Suprapubic skin (tissue), 4 donors: Measurements from ENCODE around the gene CTAG1B. TPM values are rescaled to one million over a fixed set of nuclear protein-coding genes. Genes with fewer than 3 reads are reported as not detected.
A peak's percentile ranks its signal among the peaks of the same experiment; 100 is the strongest.

Source experiments
- DNase-seq, 2 donors: peaks; one replicate each; pipeline ENCODE4 v3.0.0-alpha.2; 2019; ENCODE audit warnings: low spot score in 2 of 2
- H3K27ac ChIP-seq: fragments of 200-600 bp; sonication (generic); one replicate; pipeline ENCODE4 v1.5.1; 2019
- H3K27me3 ChIP-seq: fragments of 200-600 bp; sonication (generic); one replicate; pipeline ENCODE4 v1.5.1; 2019
- H3K36me3 ChIP-seq: fragments of 200-600 bp; sonication (generic); one replicate; pipeline ENCODE4 v1.5.1; 2019
- H3K4me1 ChIP-seq: fragments of 200-600 bp; sonication (generic); one replicate; pipeline ENCODE4 v1.5.1; 2019
- H3K4me3 ChIP-seq: fragments of 200-600 bp; sonication (generic); one replicate; pipeline ENCODE4 v1.5.1; 2019; ENCODE audit warnings: mild to moderate bottlenecking
- H3K9me3 ChIP-seq: fragments of 200-600 bp; sonication (generic); one replicate; pipeline ENCODE4 v1.5.1; 2019
- CTCF ChIP-seq, 2 donors: fragments of 200-600 bp in 1 of 2; fragments of 450-650 bp in 1 of 2; sonication (generic) in 1 of 2; IDR thresholded peaks; one replicate each; pipeline ENCODE4 v1.5.1; 2016 to 2019; ENCODE audit warnings: antibody characterized with exemption in 2 of 2, mild to moderate bottlenecking in 1 of 2, moderate library complexity in 1 of 2
- EP300 ChIP-seq: sonication (generic); formaldehyde crosslinking; IDR thresholded peaks from one replicate; pipeline ENCODE4 v1.6.1; 2017; ENCODE audit warnings: antibody characterized with exemption
- POLR2A ChIP-seq, 2 donors: fragments of 450-650 bp; IDR thresholded peaks; one replicate each; pipeline ENCODE4 v1.6.1; 2017; ENCODE audit warnings: antibody characterized with exemption in 2 of 2, mild to moderate bottlenecking in 2 of 2, moderate library complexity in 2 of 2
- POLR2AphosphoS5 ChIP-seq, 3 donors: sonication (generic); formaldehyde crosslinking; IDR thresholded peaks; one replicate each; pipeline ENCODE4 v1.6.1; 2017; ENCODE audit warnings: antibody characterized with exemption in 3 of 3
- WGBS: methylation state at CpG from one replicate; pipeline ENCODE4 v1.1.5; 2018; 5-methylcytosine and 5-hydroxymethylcytosine counted together
- total RNA-seq, 4 donors: library from RNA; depleted of rRNA; stranded (reverse); fragments of >200 nt; gene quantifications; one replicate each; pipeline ENCODE4 v1.1.0, GENCODE V29; 2016

CTAG1B gene
- total RNA-seq, 4 donors from 2014 or later: not detected

DNA sequence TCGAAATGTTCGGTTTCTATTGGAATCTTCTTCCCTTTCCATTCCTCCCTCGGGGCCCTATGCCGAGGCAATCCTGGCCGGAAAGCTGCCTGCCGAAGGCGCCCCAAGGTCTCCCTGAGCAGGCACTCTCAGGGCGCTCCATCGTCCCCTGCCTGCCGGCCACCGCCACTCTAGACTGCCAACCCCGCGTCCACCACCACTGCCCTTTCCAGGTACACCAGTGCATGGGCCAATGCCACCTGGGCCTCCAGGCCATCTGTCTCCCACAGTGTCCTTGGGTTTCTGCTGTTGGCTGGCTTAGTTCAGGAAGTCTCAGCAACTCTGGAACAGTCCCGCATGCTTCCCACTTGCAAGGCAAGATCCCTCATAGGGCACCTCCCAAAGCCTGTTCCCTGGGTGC, 19.6 kb downstream of the CTAG1B start:
- DNase-seq: peak in 1 of 2 donors; percentile 31
- H3K36me3 ChIP-seq: no peaks in the 10 kb centered on the region
- no peaks in the 10 kb centered on the region for H3K9me3 ChIP-seq
- H3K4me1 ChIP-seq: peaks cover 13% of the 10 kb centered on the region
- WGBS: 94% methylated on average over 14 of the region's 14 CpGs
- H3K27ac ChIP-seq: no peak overlapping the region
- no peaks in the 10 kb centered on the region for H3K27me3 ChIP-seq
- TF ChIP-seq POLR2AphosphoS5 (IDR thresholded peaks at IDR 0.05): no peak
- no peak for TF ChIP-seq CTCF (IDR thresholded peaks at IDR 0.05)
- no peak for TF ChIP-seq EP300
- TF ChIP-seq POLR2A (IDR thresholded peaks at IDR 0.05): no peak
- no peak overlapping the region for H3K4me3 ChIP-seq

DNA sequence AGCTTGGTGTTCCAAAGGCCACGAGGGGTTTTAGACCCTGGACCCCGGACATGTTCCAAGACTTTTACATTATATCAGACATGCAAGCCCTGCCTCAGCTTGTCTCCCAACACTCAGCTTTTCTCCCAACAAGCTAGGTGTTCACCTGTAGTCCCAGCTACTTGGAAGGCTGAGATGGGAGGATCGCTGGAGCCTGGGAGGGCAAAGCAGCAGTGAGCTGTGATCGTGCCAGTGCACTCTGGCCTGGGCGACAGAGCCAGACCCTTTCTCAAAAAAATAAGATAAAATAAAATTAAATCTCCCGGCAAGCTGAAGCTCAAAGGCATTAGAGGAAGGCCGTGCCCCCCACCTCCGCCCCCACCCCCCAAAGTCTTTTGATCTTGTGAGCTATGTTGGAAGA, 20.4 kb downstream of the CTAG1B start:
- H3K36me3 ChIP-seq: no peaks in the 10 kb centered on the region
- TF ChIP-seq CTCF (IDR thresholded peaks at IDR 0.05) (no peak), EP300 (no peak), POLR2A (IDR thresholded peaks at IDR 0.05) (no peak)
- DNase-seq: peak in 1 of 2 donors; percentile 20
- peaks cover 5% of the 10 kb centered on the region for H3K4me1 ChIP-seq
- no peak overlapping the region for H3K4me3 ChIP-seq
- H3K9me3 ChIP-seq: no peaks in the 10 kb centered on the region
- no peaks in the 10 kb centered on the region for H3K27me3 ChIP-seq
- WGBS: 85% methylated on average over 8 of the region's 8 CpGs
- no peak overlapping the region for H3K27ac ChIP-seq

DNA sequence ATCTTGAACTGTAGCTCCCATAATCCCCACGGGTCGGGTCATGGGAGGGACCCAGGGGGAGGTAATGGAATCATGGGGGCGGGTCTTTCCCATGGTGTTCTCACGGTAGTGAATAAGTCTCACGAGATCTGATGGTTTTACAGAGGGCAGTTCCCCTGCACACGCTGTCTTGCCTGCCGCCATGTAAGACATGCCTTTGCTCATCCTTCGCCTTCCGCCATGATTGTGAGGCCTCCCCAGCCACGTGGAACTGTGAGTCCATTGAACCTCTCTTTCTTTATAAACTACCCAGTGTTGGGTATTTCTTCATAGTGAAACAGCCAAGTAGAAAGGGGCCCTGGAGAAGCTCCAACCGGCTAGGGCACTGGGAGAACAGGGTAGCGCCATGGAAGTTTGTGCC, 21.9 kb downstream of the CTAG1B start:
- Histone ChIP-seq H3K4me3 (no peak overlapping the region), H3K36me3 (no peaks in the 10 kb centered on the region), H3K4me1 (no peaks in the 10 kb centered on the region), H3K9me3 (no peaks in the 10 kb centered on the region), H3K27ac (no peak overlapping the region), H3K27me3 (no peaks in the 10 kb centered on the region)
- TF ChIP-seq POLR2A (IDR thresholded peaks at IDR 0.05): no peak
- TF ChIP-seq EP300: no peak
- no peak for TF ChIP-seq CTCF (IDR thresholded peaks at IDR 0.05)
- TF ChIP-seq POLR2AphosphoS5 (IDR thresholded peaks at IDR 0.05): no peak
- 77% methylated on average over 12 of the region's 12 CpGs for WGBS
- peak in 1 of 2 donors; percentile 22 for DNase-seq

GRCh38 chrX:154596290-154596929, 22.7 kb downstream of the CTAG1B start:
- Histone ChIP-seq H3K9me3 (no peaks in the 10 kb centered on the region), H3K4me1 (no peaks in the 10 kb centered on the region), H3K4me3 (no peak overlapping the region), H3K27me3 (no peaks in the 10 kb centered on the region), H3K27ac (no peak overlapping the region), H3K36me3 (no peaks in the 10 kb centered on the region)
- 17% methylated on average over 3 of the region's 3 CpGs for WGBS
- DNase-seq: peak in 1 of 2 donors; percentile 54
- TF ChIP-seq EP300 (no peak), POLR2A (IDR thresholded peaks at IDR 0.05) (no peak), POLR2AphosphoS5 (IDR thresholded peaks at IDR 0.05) (no peak), CTCF (IDR thresholded peaks at IDR 0.05) (no peak)

DNA sequence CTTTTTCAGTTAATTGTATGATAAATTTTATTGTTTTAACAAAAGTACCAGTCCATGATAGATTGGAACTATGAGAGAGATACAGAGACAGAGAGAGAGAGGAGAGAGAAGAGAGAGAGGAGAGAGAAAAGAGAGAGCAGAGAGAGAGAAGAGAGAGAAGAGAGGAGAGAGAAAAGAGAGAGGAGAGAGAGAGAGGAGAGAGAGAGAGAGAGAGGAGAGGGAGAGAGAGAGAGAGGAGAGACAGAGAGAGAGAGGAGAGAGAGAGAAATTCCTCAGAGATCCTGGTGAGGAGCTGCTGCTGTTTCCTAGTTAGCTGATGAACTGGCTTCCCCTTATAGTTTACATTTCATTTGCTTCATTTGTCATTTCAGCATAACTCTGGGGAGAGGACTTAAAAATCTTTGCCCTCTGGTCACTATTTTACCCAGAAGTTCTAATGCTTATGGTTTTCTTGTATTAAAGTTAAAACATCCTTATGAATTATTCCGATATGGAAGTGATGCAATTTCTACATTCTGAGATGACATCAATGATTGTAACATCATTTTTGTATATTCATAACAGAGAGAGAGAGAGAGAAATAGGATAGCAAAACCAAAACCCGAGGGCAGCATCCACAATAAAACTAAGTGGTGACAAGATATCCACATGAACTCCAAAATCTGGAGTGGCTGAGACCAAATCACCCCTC, 23.4 kb downstream of the CTAG1B start:
- no peaks in the 10 kb centered on the region for H3K9me3 ChIP-seq
- no peak overlapping the region for H3K4me3 ChIP-seq
- no peak for DNase-seq
- H3K27ac ChIP-seq: no peak overlapping the region
- WGBS: 45% methylated on average over 2 of the region's 2 CpGs
- TF ChIP-seq POLR2AphosphoS5 (IDR thresholded peaks at IDR 0.05) (no peak), CTCF (IDR thresholded peaks at IDR 0.05) (no peak), EP300 (no peak), POLR2A (IDR thresholded peaks at IDR 0.05) (no peak)
- H3K27me3 ChIP-seq: no peaks in the 10 kb centered on the region
- H3K4me1 ChIP-seq: no peaks in the 10 kb centered on the region
- no peaks in the 10 kb centered on the region for H3K36me3 ChIP-seq
